Eye (tissue), 1 donor: Measurements from ENCODE around the gene B4GAT1.

Experiments
- DNase-seq: peaks from one replicate; pipeline ENCODE4 v3.0.0-alpha.2; 2015

The B4GAT1 gene

GRCh38 chr11:66302656-66303055 is 44.8 kb downstream of the B4GAT1 start:
- no peak for DNase-seq

GRCh38 chr11:66299186-66299585 is 48.2 kb downstream of the B4GAT1 start:
- DNase-seq: no peak

DNA sequence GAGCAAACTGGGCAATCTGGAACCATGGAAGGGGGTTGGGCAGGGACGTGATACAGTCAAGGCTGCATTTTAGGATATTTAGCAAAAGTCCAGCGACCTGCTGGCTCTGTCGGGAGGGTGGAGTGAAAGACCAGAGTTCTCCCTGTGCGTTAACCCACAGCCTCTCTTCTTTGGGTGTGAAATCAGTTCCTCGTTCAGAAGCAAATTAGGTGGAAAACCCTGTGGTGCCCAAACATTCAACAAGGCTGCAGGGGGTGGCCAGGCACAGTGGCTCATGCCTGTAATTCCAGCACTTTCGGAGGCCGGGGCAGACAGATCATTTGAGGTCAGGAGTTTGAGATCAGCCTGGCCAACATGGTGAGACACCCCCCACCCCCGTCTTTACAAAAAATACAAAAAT is 49.8 kb downstream of the B4GAT1 start:
- no peak for DNase-seq
